ENCODE measurements around the gene NMNAT3. TPM values are rescaled to one million over a fixed set of nuclear protein-coding genes. Genes with fewer than 3 reads are reported as not detected.

The NMNAT3 gene
- total RNA-seq, 1 experiment from 2014 or later: 4.6 TPM

GRCh38 chr3:139608924-139609323 is 68.8 kb downstream of the NMNAT3 start (continued):
- TF ChIP-seq USF1 (CRISPR knock-in tag; IDR thresholded peaks at IDR 0.05): no peak
- no peak for TF ChIP-seq ELF4 (CRISPR knock-in tag; IDR thresholded peaks at IDR 0.05; ENCODE audit: low read depth)
- no peak for TF ChIP-seq AR (CRISPR knock-in tag; IDR thresholded peaks at IDR 0.05)
- no peak for TF ChIP-seq E2F1 (CRISPR knock-in tag; IDR thresholded peaks at IDR 0.05)
- TF ChIP-seq ZNF425 (CRISPR knock-in tag; conservative IDR thresholded peaks at IDR 0.05): no peak
- TF ChIP-seq ZNF317 (CRISPR knock-in tag; IDR thresholded peaks at IDR 0.05; ENCODE audit: borderline replicate concordance, low read depth): no peak

- ChIA-PET POLR2A (no interaction called here), CTCF (interaction anchor here (1.0 kb wide), 1 partner anchor 22 kb away, joined by 3 read pairs; no protein-coding TSS in a partner anchor)
- H3K4me3 Mint-ChIP-seq: no peak overlapping the region
- no peaks in the 10 kb centered on the region for H3K36me3 Mint-ChIP-seq
- H3K27ac Mint-ChIP-seq: no peak overlapping the region
- H3K27me3 Mint-ChIP-seq (ENCODE audit: low read depth): no peaks in the 10 kb centered on the region
- TF ChIP-seq PRDM15 (CRISPR knock-in tag; IDR thresholded peaks at IDR 0.05): no peak
- TF ChIP-seq ARID4B (CRISPR knock-in tag; IDR thresholded peaks at IDR 0.05; ENCODE audit: borderline replicate concordance): no peak
- TF ChIP-seq IRF2 (CRISPR knock-in tag; IDR thresholded peaks at IDR 0.05; ENCODE audit: borderline replicate concordance, low read depth): no peak
- no peak for TF ChIP-seq TP53 (CRISPR knock-in tag; IDR thresholded peaks at IDR 0.05)
- no peaks in the 10 kb centered on the region for H3K9me3 Mint-ChIP-seq
- no peak for DNase-seq (ENCODE audit: low spot score)
- H3K4me1 Mint-ChIP-seq: peaks cover 16% of the 10 kb centered on the region
- ATAC-seq: peak; percentile 83
Observed at GRCh38 chr3:139608108-139608380, 69.7 kb downstream of the NMNAT3 start.

Measured in WTC11 (cell line).